GM18873 (cell line): Measurements from ENCODE around the gene ACOT11.
"Not testable (repeated sequence)": the region's sequence is repeated elsewhere in the genome, so short reads cannot be mapped to it uniquely, and the experiment has no call there.

ENCODE experiments used
- ATAC-seq: cut with Tn5 transposase; IDR thresholded peaks from one replicate; pipeline ENCODE4 v1.9.1; 2021; ENCODE audit warnings: mild to moderate bottlenecking, moderate library complexity, moderate number of reproducible peaks; ENCODE audit not compliant: unreplicated experiment, low FRiP score

ACOT11 gene

GRCh38 chr1:54536656-54537055, 11.4 kb upstream of the ACOT11 start:
- ATAC-seq, result not testable (repeated sequence)

DNA sequence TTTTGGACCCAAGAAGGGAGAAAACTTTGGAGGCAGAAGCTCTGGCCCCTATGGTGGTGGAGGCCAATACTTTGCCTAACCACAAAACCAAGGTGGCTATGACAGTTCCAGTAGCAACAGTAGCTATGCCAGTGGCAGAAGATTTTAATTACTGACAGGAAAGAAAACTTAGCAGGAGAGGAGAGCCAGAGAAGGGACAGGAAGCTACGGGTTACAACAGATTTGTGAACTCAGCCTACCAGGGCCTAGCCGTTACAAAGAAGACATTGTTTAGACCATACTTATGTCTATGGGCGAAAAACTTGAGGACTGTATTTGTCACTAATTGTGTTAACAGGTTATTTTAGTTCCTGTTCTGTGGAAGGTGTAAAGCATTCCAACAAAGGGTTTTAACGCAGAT, 10.4 kb upstream of the ACOT11 start:
- no peak for ATAC-seq

GRCh38 chr1:54538538-54538937, 9.5 kb upstream of the ACOT11 start:
- ATAC-seq, result no peak

GRCh38 chr1:54540582-54541295, 7.3 kb upstream of the ACOT11 start:
- no peak for ATAC-seq

DNA sequence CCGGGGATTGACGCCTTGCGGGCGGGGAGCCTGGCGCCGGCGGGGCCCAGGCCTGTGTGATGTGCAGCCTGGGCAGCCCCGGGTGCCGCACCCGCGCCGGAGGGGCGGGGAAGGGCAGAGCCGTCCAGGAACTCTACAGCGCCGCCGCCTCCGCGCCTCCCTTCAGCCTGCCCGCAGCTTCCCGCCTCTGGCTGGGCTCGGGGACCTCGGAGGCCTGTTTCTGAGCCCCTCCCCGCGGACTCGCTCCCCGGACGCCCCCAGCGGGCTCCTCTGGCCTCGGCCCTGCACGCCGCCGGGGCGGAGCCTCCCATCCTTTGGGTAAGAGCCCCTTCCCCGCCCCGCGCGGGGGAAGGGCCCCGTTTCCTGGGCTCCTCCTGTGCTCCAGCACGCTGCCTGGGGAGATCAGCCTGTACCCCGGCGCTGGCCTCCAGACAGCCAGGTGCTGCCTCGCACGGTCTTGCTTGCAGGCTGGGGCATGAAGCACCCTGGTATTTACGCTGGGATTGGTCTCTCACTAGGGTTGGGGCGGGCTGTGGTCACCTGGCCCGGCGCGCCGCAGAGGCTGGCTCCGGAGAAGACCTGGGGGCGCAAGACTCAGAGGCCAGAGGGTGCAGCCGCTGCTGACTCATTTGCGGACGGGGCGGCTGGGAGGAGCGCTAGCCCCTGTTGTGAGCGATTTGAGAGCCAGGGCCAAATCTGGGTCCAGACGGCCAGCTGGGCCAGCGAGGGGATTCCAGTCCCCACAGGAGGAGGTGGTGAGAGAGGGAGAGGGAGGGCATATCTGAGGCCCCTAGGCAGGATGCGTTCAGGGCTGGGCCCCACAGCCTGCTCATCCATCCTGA, 5.7 kb upstream of the ACOT11 start:
- ATAC-seq, result no peak

GRCh38 chr1:54542962-54543539, 5.0 kb upstream of the ACOT11 start:
- ATAC-seq, result no peak

DNA sequence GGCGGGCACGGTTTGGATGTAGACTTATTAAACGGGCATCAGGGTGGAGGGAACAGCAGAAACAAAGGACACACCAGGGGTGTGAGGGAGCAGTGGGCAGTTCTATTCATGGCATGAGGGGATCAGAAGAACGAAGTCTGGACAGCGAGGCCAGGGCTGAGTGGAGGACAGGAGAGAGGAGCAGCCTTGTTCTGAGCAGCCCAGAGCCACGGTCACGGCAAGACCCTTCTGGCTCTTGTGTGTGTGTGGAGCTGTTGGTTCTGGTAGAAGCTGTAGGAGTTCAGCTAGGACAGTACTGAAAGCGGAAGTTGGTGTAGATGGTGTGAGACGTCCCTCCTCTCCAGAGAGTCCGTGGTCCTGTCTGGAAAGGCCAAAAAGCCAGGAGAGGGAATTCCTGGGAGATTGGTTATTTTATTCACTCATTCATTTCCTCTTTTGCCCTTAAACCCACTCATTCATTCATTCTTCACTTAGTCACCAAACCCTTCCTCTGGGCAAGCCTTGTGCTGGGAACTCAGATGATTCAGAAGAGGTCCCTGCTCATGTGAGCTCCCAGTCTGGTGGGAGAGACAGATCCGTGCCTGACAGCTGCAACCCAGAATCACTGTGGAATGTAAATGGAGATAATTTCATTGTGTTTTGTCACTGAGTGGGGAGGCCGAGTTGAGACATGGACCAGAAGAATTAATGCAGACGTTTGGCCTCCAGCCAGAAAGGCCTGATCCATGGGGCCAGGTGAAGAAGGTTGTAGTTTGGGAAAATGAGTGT, 4.1 kb upstream of the ACOT11 start:
- ATAC-seq, result no peak

DNA sequence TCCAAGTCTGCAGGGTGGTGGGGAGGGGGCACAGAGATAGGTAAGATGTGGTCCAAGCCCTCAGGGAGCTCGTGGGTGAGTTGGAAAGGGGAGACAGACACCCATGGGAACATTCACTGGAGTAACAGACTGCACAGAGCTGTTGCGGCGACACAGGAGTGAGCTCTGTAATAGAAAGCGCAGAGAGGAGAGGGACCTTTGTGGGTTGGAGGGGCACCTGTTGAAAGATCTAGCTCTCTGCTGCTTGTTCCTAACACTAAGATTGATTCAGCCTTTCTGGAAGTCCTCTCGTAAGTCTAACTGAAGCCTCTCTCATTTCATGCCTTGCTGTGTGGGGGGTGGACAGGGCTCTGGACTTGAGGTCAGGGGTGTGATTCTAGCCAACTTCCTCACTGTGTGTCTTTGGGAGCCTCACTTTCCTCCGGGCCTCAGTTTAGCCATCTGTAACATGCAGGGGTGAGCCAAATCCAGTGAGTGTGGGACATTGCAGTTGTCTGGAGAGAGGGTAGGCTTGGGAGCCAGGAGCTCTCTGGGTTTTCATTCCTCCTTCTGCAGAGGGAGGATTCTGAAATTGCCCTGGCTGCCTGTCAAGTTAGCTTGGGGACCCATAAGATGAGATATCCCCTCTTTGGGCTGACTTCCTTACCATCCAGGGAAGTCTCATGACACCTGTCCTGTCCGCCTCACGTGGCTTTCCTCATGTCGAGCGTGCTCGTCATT, 2.0 kb upstream of the ACOT11 start:
- no peak for ATAC-seq

GRCh38 chr1:54546651-54547401, 1.2 kb upstream of the ACOT11 start:
- ATAC-seq, result no peak

GRCh38 chr1:54548389-54549044, 489 bp downstream of the ACOT11 start:
- ATAC-seq, result no peak

- ATAC-seq, result no peak
Observed at GRCh38 chr1:54549181-54549924, 1.3 kb downstream of the ACOT11 start.

DNA sequence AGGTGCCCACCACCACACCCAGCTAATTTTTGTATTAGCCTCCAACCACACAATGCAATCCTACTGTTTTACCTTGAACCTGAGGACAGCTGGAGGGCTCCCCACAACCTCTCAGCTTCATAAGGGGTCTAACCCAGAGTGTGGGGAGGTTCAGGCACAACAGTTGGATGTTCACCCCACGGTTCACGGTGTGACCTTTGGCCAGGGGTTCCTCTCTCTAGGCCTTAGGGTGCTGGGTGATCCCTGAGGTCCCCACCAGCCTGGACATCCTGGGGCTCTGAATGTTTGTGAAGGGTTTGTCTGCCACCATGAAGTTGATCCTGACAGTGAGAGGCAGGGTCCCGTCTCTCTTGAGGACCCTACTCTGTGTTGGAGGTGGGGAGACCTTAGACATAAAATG, 3.9 kb downstream of the ACOT11 start:
- ATAC-seq, result no peak

- ATAC-seq, result no peak
Observed at GRCh38 chr1:54553602-54554313, 5.7 kb downstream of the ACOT11 start.

DNA sequence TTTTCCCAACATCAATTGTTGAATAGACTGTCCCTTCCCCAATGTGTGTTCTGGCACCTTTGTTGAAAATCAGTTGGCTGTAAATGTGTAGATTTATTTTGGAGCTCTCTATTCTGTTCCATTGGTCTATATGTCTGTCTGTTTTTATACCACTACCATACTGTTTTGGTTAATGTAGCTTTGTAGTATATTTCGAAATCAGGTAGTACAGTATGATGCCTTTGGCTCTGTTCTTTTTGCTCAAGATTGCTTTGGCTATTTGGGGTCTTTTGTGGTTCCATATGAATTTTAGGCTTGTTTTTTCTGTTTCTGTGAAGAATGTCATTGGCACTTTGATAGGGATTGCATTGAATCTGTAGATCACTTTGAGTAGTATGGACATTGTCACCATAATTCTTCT, 8.1 kb downstream of the ACOT11 start:
- no peak for ATAC-seq

DNA sequence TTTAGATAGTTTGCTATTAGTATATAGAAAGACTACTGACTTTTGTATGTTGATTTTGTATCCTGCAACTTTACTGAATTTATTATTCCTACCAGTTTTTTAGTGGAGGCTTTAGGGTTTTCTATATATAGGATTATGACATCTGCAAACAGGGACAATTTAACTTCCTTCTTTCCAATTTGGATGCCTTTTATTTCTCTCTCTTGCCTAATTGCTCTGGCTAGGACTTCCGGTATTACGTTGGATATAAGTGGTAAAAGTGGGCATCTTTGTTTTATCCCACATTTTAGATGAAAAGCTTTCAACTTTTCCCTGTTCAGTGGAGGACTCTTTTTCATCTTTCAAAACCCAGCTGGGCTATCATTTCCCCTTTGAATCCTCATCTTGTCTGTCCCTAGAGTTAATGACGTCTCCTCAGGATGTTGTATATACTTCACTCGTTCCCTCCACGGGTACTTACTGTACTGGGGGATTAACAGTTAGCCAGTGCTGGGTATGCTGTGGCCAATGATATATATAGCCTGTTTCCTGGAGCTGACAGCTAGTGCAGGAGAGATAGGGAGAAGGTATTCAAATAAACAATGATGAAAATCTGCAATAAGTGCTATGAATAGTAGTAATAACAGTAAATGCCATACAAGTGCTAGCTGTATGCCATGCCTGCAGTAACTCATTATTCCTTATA, 9.8 kb downstream of the ACOT11 start:
- no peak for ATAC-seq

GRCh38 chr1:54558434-54559030, 10.5 kb downstream of the ACOT11 start:
- ATAC-seq, result no peak

DNA sequence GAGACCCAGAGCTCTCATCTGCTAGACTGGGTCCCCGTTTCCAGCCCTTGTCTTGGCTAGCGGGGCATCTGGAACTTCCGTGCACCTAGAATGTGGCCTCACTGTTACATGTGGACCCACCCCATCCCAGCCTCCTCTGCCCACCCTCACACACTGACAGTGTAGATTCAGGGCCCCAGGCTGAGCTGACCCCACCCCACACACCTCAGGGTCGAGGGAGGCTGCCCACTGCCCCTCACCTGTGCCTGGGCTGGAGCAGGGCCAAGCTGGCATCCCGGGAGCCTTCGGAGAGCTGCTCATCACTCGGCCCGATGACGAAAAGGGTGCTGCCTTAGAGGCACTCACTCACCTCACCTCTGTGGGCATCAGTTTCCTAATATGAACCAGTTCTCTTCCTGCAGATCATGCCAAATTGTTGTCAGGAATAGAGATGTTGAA, 11.1 kb downstream of the ACOT11 start:
- no peak for ATAC-seq
